Psoas muscle (tissue), 8 donors: Measurements from ENCODE around the gene NUP133. TPM values are rescaled to one million over a fixed set of nuclear protein-coding genes. Genes with fewer than 3 reads are reported as not detected.

ENCODE experiments used
- ATAC-seq, 4 donors: fragments of 200-7000 bp; cut with Tn5 transposase; one replicate each; pipeline ENCODE4 v1.9.1; 2020; ENCODE audit warnings: moderate library complexity in 3 of 4, mild to moderate bottlenecking in 2 of 4
- DNase-seq, 2 donors: peaks; one replicate each; pipeline ENCODE4 v3.0.0-alpha.2; 2020
- H3K27ac ChIP-seq: fragments of 200-600 bp; one replicate; pipeline ENCODE4 v1.8.0; 2022
- H3K27me3 ChIP-seq, 3 donors: fragments of 200-600 bp in 1 of 3; one replicate each; pipeline versions ENCODE4 v1.6.1 to v1.8.0; 2013 to 2022; ENCODE audit warnings: low read length in 2 of 3, mild to moderate bottlenecking in 2 of 3, moderate library complexity in 1 of 3; ENCODE audit not compliant: insufficient read depth in 3 of 3
- H3K36me3 ChIP-seq, 2 donors: fragments of 200-600 bp in 1 of 2; one replicate each; pipeline versions ENCODE4 v1.6.1 to v1.8.0; 2013 to 2022; ENCODE audit warnings: low read depth in 1 of 2, mild to moderate bottlenecking in 1 of 2, moderate library complexity in 1 of 2; ENCODE audit not compliant: insufficient read depth in 1 of 2
- H3K4me1 ChIP-seq: fragments of 200-600 bp; one replicate; pipeline ENCODE4 v1.8.0; 2022
- H3K4me3 ChIP-seq: fragments of 200-600 bp; one replicate; pipeline ENCODE4 v1.8.0; 2022; ENCODE audit warnings: mild to moderate bottlenecking
- H3K9me3 ChIP-seq: fragments of 200-600 bp; one replicate; pipeline ENCODE4 v1.8.0; 2022
- WGBS, 3 donors: extraction: QIAGEN DNeasy Blood & Tissue Kit; methylation state at CpG; one replicate each; pipeline versions ENCODE4 v1.1.6 to v1.1.7; 2013; 5-methylcytosine and 5-hydroxymethylcytosine counted together
- intact Hi-C, 2 donors: fragments of 100-400 bp; cut with DNase I; formaldehyde crosslinking; loops; one replicate each; pipeline versions ENCODE4 v1.11.0 to v1.14.2; 2022
- polyA plus RNA-seq, 3 donors: library from polyadenylated mRNA; stranded (reverse); fragments of 200-250 nt; gene quantifications; one replicate each; pipeline ENCODE4 v1.2.3, GENCODE V29; 2013
- total RNA-seq, 4 donors: library from RNA; stranded (reverse); fragmentation: NEBNext Ultra II Directional in 2 of 4; extraction: Animal tissue kit (Norgen Biotek cat#: 25700) in 2 of 4; gene quantifications; one replicate each; pipeline versions ENCODE4 v1.2.1 to v1.2.4, GENCODE V29; 2021 to 2023
- TF ChIP-seq, protein P1 (sequence below): fragments of 200-600 bp; IDR thresholded peaks from one replicate; pipeline ENCODE4 v1.8.0; 2022; ENCODE audit warnings: antibody characterized with exemption
- donor health status: healthy with polysubstance abuse.
- donor health status: DM: no; HTN: no; CAD: no; lungs with moderate emphysema.
- donor health status: Bipolar disorder and iron deficiency.
- donor health status: healthy.
- donor health status: DM: yes; HTN: yes; CAD: no.
- donor health status: DM: no; HTN: no; CAD: no.
- donor health status: DM: no; HTN: no; CAD: no.
- donor health status: DM: yes; HTN: yes; CAD: no.

Gene NUP133
- total and polyA plus RNA-seq, 7 donors = 9.3 to 29.3 (median 24.1) TPM

DNA sequence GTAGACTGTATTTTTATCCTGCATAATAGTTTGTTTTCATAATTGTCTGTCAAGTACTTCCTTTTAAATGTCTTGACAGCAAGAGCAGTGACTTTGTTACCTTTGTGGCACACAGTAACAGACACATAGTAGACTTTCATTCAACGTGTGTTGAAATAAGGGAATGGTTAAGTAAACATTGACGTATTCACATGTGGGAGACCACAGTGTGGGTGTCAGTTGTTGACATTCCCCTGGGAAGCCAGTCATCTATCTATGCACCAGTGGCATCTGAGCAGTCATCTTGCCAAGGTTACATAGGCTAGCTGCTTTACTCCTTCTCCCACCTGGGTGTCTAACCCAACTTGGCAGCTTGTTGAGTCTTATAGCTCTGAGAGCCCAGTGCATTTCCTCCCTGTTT lies 1.4 kb upstream of the NUP133 start:
- intact Hi-C loops = no loop called here

DNA sequence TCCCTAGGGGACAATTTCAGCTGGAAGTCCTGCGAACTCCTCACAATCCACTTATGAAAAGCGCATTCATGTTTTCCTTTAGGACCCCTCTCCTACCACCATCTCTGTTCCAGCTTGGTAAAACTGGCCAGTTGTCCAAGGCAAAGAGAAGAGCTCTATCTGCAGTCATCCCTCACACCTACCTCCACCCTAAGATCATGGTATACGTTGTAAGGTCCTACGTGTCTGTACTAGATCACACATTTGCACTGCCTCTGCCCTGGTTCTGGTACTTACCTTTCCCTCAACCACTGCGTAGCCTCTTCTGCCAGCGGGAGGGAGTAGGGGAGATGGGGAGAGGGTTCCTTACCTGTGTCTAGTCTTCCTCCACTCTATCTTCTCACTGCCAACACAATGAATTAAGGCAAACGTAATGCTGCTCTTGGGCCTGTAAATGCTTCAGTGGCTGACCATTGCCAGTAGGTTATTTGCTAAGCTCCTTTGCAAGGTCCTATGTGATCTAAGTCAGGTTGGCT lies 739 bp upstream of the NUP133 start:
- peak overlapping the region; percentile 94 for H3K27ac ChIP-seq
- no peaks in the 10 kb centered on the region for H3K9me3 ChIP-seq
- H3K4me3 ChIP-seq = peak overlapping the region; percentile 89
- TF ChIP-seq, protein P1, sequence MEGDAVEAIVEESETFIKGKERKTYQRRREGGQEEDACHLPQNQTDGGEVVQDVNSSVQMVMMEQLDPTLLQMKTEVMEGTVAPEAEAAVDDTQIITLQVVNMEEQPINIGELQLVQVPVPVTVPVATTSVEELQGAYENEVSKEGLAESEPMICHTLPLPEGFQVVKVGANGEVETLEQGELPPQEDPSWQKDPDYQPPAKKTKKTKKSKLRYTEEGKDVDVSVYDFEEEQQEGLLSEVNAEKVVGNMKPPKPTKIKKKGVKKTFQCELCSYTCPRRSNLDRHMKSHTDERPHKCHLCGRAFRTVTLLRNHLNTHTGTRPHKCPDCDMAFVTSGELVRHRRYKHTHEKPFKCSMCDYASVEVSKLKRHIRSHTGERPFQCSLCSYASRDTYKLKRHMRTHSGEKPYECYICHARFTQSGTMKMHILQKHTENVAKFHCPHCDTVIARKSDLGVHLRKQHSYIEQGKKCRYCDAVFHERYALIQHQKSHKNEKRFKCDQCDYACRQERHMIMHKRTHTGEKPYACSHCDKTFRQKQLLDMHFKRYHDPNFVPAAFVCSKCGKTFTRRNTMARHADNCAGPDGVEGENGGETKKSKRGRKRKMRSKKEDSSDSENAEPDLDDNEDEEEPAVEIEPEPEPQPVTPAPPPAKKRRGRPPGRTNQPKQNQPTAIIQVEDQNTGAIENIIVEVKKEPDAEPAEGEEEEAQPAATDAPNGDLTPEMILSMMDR = no peak
- DNase-seq (no peak), ATAC-seq (peak in 2 of 4 donors; percentile 9 to 14)
- intact Hi-C loops = no loop called here
- peaks cover 3 to 18% of the 10 kb centered on the region in 2 donors for H3K36me3 ChIP-seq
- peaks cover 10% of the 10 kb centered on the region for H3K4me1 ChIP-seq
- H3K27me3 ChIP-seq = no peaks in the 10 kb centered on the region
- 68 to 71% (median 70%) methylated on average over 7 of the region's 7 CpGs for WGBS, 3 donors

More for the DNA sequence above, 1.4 kb upstream of the NUP133 start:
- TF ChIP-seq, protein P1 = no peak
- Histone ChIP-seq H3K27ac (no peak overlapping the region), H3K27me3 (no peaks in the 10 kb centered on the region), H3K9me3 (no peaks in the 10 kb centered on the region), H3K4me1 (peaks cover 10% of the 10 kb centered on the region), H3K36me3 (peaks cover 3 to 11% of the 10 kb centered on the region in 2 donors), H3K4me3 (no peak overlapping the region)
- ATAC-seq = no peak
- no peak for DNase-seq
- WGBS, 3 donors = 91 to 96% (median 92%) methylated on average over 2 of the region's 2 CpGs

DNA sequence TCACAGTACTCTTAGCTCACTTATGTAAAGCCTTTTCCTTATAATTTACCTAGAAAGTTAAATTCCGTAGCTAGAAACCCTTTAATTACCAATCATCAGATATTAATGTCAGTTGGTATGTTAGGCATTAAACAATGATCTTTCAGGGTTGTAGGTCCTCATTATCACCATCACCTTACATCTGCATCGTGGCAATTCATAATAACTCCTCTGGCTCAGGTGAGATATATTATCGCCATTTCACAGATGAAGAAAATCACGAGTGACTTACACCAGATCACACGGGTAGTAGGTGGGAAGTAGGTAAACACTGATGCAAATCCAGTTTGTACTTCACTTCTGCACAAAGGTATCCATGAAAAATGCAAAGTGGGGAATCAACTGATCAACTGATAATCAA lies 639 bp downstream of the NUP133 start:
- peaks cover 10% of the 10 kb centered on the region for H3K4me1 ChIP-seq
- no peaks in the 10 kb centered on the region for H3K9me3 ChIP-seq
- no peak for DNase-seq
- WGBS, 3 donors = 4 to 9% (median 6%) methylated on average over 5 of the region's 5 CpGs
- peak overlapping the region; percentile 94 for H3K27ac ChIP-seq
- peak overlapping the region; percentile 89 for H3K4me3 ChIP-seq
- peaks cover 3 to 26% of the 10 kb centered on the region in 2 donors for H3K36me3 ChIP-seq
- TF ChIP-seq, protein P1 = no peak
- ATAC-seq = peak in 1 of 4 donors; percentile 2
- no peaks in the 10 kb centered on the region for H3K27me3 ChIP-seq
- intact Hi-C loops = no loop called here

DNA sequence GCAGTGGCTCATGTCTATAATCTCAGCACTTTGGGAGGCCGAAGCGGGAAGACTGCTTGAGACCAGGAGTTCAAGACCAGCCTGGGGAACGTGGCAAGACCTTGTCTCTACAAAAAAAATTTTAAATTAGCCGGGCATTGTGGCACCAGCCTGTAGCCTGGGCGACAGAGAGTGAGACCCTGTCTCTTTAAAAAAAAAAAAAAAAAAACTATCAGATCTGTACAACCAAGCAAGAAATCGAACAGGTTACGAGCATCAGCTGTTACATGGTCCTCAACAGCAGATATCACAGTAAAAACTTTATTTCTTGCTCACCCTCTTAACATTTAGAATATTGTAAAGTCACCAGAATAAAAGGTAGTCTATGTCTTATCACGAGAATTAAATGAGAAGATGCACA lies 1.5 kb downstream of the NUP133 start:
- no peaks in the 10 kb centered on the region for H3K27me3 ChIP-seq
- H3K9me3 ChIP-seq = no peaks in the 10 kb centered on the region
- DNase-seq (no peak), ATAC-seq (no peak)
- H3K4me3 ChIP-seq = peak overlapping the region; percentile 89
- intact Hi-C loops = no loop called here
- no peak overlapping the region for H3K27ac ChIP-seq
- H3K36me3 ChIP-seq = peaks cover 3 to 31% of the 10 kb centered on the region in 2 donors
- WGBS, 3 donors = 70 to 79% (median 73%) methylated on average over 8 of the region's 8 CpGs
- TF ChIP-seq, protein P1 = no peak
- H3K4me1 ChIP-seq = peaks cover 10% of the 10 kb centered on the region

DNA sequence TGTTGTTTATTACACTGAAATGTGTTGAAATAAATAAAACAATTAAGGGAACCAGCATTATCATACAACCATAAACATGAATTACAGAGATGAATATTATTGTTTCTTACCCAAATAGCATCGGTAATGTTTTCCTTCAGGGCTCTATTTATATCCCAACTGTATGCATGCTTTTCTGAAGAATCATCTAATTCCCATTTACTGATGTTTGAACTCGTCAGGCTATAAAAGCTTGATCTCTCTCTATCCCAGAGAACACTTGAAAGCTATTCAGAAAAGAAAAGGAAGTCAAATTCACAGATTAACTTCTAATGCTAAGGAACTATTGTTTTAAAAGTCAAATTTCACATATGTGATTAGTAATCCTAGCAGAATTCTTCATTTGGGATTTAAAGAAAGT lies 12.4 kb downstream of the NUP133 start:
- no peak overlapping the region for H3K27ac ChIP-seq
- ATAC-seq (no peak), DNase-seq (no peak)
- intact Hi-C loops = no loop called here
- TF ChIP-seq, protein P1 = no peak
- 93 to 98% (median 94%) methylated on average over 2 of the region's 2 CpGs for WGBS, 3 donors
- no peaks in the 10 kb centered on the region for H3K4me1 ChIP-seq
- H3K9me3 ChIP-seq = no peaks in the 10 kb centered on the region
- no peaks in the 10 kb centered on the region for H3K27me3 ChIP-seq
- H3K4me3 ChIP-seq = no peak overlapping the region
- H3K36me3 ChIP-seq = peaks cover 7 to 100% of the 10 kb centered on the region in 2 donors
